HG02973 (cell line): ENCODE measurements around the gene MAP3K21.

Experiments
- ATAC-seq: cut with Tn5 transposase; IDR thresholded peaks from one replicate; pipeline ENCODE4 v1.9.1; 2021; ENCODE audit warnings: moderate library complexity; ENCODE audit not compliant: unreplicated experiment

Gene MAP3K21

DNA sequence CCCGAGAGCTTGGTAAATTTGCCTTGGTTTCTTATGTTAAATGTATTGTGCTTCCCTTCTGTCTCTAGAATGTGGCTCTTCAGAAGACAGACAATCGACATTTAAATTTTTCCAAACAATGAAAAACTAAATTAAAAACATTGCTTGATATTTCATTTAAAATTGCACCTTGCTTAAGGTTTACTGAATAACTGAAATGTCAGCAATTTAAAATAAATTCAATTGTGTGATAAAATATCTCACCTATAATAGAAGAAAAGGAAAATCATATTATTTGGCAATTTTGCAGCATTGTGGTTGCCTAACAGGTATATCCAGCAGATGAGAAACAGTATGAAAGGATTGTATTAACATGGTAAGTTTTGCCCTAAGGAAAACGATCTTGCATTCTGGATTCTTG lies 56.5 kb downstream of the MAP3K21 start:
- no peak for ATAC-seq

DNA sequence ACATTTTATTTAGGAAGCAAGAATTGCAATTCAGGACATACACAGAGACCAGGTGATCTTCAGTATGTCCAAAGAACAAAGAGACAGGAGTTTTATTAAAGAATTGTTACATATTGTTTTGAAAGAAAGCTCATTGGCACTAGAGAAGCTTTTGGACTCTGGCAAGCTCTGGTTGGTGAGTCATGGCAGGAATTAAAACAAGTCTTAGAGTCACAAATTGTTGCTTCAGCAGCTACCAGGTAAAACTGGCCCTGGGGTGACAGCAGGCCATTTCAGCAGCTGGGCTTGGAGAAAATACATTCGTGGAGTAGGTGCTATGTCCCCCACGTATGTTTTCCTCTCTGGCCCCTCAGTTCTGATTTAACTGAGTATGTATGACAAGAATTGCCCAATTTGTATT lies 58.8 kb downstream of the MAP3K21 start:
- no peak for ATAC-seq

DNA sequence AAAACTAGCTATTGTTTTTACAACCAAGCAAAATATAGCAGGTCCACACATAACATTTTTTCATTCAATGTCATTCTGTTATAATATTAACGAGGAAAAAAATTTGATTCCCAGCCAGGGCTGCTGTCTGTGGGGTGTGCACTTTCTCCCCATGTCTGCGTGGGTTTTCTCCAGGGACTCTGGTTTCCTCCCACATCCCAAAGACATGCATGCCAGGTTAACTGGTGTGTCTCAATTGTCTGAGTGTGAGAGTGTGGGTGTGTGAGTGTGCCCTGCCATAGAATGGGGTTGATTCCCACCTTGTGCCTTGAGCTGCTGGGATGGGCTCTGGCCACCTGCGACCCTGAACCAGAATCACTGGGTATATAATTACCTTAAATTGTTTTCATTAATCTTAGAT lies 60.1 kb downstream of the MAP3K21 start:
- no peak for ATAC-seq

DNA sequence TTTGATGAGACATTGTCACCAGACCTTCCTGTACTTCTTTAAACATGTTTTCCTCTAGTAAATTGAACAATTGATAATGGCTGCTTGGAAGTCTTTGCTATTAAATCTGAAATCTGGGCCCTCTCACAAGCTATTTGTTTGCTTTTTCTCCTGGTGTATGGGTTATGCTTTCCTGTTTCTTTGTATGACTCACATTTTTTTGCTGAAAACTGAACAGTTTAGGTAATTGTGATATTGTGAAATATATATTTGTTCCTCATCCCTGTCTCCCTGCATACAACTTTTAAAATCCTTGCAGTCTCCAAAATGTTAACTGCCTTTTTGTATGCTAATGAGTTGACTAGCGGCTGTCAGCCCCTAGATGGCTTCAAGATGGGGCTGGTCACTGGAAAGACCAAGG lies 61.6 kb downstream of the MAP3K21 start:
- ATAC-seq: no peak

DNA sequence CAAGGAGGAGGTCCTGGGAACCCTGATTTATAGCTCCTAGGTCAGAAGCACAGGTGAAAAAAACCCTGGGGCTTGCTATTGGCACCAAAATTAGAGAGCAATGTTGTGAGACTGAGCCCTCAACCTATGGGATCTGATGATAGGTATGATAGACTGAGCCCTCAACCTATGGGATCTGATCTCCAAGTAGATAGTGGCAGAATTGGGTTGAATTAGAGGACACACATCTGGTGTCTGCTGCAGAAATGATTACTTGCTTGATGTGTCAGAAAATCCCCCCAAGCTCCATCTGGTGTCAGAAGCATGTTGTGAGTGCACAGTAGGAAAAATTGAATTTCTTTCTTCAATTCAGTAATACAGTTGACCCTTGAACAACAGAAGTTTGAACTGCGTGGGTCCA lies 62.4 kb downstream of the MAP3K21 start:
- no peak for ATAC-seq

DNA sequence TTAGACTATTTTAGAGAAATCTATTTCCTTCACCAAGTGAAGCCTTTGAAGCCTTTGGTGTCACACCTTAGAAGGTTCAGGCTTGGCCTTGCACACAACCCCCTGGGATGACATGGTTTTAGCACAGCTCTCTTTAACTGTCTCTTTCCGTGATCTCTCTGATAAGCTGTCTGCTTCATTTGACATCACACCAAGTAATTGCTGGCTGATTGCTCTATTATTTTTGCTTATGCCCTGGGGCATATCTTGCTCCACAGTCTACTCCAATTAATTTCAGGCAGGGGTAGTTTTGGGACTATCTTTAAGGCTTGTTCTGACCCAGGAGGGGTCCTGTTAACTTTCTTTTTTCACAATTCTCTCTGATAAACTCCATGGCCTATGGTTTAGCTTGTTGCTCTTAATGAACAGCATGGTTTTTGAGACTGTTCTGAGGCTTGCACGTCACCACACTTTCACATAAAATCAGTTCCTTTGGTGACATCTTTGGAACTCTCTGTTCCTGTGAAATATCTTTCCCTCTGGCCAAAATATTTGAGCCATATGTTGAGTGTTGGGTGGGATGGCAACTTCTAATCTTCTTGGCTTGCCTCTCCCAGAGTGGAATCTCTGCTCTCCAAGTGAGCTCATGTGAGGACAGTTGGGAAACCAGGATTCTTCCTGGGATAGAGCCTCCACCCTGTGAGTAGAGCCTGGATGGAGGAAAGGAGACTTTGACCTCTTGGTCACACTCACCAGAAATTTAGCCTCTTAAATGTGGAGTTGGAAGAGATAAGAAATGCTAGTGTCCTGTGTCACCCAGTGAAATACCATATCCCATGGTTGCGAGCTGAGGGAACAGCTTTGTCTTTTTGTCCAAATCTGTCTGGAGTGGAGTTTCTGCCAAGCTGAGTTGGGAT lies 63.6 kb downstream of the MAP3K21 start:
- ATAC-seq: no peak

DNA sequence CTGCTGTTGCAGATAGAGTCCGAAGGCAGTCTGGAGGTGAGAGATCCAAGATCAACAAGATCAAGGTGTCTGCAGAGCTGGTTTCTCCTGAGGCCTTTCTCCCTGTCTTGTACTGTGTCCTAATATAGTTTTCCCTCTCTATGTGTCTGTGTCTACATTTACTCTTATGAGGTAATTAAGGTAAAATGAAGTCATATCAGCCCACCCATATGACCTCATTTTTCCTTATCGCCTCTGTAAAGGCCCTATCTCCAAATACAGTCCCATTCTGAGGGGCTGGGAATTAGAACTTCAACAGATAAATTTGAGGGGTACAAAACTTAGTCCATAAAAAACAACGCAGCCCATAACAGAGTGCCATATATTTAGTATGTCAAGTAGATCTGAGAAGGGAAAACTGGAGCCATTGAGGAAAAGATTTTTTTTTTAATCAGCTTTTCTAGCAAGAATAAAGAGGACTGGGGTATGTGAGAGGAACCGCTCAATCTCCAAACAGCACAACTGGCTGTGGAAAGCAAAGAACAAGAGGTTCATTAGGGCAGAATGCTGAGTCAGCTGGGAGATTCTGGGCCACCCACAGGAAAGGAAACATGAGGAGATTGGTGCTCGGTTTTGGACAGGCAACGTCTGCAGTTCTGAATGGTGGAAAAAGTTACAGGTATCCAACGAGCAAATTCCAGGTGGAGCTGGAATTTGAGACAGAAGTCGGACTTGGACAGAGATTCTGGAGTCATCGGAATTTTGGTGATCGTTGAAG lies 65.7 kb downstream of the MAP3K21 start:
- ATAC-seq: no peak

DNA sequence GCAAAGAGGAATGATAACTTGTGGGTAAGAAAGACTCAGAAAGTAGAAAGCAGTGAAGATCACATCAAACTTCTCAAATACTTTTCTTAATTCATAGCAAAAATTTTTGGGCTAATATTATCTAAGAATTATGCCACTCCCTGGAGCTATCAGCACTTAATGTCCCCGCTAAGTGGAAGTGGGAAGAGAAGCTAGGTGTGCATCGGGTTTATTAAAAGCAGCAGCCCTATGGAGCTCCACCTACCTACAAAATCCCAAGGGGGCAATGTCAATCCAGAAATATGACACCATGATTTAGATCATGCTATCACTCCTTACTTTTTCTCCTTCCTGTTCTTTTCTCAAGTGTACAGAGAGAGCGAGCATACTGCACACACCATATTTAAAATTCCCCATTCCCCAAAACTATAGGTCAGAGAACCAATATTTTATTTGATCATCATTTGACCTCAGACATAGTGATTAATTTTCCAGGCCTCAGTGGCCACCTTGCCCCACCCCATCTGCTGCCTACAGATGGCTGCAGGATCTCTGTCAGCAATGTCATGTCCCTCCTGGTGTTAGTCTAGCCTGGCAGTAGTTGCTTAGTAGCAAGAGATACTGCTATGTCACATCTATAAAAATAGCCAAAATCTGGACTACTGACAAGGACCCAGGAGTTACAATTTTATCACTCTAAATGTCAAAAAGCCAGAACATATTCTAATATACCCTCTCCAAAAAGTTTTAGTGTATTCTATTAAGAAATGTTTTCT lies 66.6 kb downstream of the MAP3K21 start:
- ATAC-seq: no peak

DNA sequence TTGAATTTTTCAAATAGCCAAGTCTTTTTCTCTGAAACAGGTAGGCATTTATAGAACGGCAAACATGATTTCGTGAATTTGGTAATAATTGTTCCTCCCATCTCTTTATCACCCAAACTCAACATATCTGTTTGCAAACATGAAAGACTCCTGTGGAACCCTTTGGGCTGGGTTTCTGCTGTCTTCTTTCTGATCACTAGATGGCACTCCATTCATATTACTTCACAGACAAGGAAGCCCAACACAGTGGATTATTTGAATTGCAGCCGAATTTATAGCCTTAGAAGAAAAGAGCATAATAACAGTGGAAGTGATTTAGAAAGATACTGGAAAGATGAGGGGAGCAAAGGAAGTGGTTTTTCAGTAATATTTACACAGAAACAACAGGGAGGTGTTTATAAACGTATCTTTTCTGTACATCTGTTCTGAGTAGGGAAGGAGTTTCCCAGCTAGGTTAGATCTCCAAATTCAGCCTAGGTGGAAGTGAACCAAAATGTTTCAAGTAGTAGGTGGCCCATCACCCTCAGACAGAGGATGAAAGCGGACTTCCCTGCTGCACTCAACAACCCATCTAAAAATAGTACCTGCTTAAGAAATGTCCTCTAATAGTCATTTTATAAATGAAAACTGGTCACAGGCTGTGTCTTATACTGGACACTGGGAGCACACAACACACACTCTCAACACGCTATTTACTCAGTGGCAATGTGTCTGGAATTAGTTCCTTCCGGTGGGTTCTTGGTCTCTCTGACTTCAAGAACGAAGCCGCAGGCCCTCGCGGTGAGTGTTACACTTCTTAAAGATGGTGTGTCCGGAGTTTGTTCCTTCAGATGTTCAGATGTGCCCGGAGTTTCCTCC lies 67.6 kb downstream of the MAP3K21 start:
- no peak for ATAC-seq

DNA sequence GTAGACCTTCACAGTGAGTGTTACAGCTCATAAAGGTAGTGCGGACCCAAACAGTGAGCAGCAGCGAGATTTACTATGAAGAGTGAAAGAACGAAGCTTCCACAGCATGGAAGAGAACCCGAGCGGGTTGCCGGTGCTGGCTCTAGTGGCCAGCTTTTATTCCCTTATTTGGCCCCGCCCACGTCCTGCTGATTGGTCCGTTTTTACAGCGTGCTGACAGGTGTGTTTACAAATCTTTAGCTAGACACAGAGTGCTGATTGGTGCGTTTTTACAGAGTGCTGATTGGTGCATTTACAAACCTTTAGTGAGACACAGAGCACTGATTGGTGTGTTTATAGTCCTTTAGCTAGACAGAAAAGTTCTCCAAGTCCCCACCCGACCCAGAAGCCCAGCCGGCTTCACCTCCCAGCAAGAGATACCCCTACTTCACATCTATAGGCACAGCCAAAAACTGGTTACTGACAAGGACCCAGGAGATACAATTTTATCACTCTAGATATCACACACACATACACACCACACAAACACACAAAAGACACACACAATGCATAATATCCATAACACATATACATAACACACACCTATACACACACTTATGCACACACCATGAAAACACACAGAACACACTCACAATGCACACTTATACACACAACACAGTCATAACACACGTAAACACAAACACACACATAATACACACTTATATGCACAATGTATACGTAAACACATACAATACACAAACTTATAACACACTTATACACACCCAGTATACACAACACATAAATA lies 68.5 kb downstream of the MAP3K21 start:
- ATAC-seq: no peak

DNA sequence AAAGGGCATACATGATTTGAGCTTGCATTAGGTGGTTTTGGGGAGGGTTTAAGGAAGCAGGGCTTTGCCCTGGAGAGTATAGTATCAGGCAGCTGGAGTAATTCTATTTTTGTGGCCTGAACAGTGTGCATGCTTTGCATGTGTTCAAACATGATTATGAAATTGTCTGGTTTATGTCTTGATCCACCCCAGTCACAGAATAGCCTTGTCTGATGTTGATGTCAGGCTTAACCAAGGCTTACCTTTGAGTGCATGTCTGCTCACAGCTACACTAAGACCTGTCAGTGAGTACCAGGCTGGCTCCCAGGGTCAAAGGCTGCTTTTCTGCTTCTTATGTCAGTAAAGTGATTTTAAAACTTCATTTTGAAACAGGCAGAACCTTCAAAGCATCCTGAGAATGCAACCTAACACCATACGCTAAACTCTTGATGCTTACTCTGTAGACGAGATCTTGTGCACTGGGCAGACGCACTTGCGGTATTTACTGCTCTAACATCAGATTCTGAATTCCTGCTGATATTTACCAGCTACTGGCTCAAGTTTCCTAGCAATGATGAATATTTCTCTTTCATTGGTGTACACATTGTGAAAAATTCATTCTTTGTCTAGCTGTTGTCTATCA lies 78.9 kb downstream of the MAP3K21 start:
- no peak for ATAC-seq

DNA sequence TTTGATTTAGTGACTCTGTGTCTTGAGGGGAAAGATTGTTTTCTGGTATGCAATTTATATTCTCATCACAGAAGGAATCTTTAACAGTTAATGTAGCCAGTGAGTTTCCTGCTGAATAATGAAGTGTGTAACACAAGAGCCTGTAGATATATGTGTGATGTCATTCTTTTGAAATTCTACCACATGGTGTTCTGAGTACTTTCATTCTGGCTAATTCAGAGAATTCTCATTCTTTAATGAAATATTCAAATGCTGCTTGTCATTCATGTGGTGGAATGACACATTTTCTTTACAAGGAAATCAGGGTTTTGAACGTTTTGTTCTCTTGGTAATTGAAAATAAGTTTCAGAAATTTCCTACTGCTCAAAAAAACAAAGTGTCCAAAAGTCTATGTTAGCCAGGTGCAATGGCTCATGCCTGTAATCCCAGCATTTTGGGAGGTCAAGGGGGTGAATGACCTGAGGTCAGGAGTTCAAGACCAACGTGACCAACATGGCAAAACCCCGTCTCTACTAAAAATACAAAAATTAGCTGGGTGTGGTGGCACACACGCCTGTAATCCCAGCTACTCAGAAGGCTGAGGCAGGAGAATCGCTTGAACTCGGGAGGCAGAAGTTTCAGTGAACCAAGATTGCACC lies 79.6 kb downstream of the MAP3K21 start:
- no peak for ATAC-seq

DNA sequence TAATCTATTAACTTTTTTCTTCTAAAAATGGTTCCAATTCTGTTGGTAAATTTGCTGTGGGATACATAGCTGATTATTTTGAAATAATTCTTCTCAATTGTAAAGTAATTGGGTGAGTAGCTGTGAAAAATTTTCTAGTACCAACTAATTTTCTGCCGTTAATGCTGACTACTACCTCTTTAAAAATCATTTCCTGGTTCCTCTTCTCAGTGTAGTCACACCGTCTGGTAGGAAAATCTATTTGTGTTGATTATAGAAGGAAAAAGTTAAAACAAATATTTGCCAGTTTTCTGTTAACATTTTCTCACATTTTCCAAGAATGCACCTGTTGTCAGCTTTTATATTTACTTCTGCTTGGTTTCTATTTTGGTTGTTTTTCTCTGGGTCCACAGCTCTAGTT lies 82.0 kb downstream of the MAP3K21 start:
- no peak for ATAC-seq

DNA sequence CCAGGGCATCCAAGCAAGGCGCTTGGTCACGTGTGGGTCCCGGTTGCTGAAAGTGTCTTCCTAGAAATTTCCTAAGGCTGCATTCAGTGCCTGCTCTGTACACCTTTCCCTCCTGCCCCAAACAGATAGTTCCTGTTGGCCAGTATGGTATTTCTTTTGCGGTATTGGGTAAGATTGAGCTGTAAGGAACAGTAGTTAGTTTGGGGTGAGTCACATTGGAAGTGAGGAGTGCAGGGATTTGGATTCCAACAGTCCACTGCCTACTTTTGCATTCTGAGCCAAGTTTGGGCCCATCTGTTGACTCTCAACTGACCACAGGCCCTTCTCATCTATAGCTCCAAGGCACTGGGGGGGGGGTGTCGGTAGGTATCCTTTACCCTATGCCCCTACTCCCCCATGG lies 83.4 kb downstream of the MAP3K21 start:
- no peak for ATAC-seq

DNA sequence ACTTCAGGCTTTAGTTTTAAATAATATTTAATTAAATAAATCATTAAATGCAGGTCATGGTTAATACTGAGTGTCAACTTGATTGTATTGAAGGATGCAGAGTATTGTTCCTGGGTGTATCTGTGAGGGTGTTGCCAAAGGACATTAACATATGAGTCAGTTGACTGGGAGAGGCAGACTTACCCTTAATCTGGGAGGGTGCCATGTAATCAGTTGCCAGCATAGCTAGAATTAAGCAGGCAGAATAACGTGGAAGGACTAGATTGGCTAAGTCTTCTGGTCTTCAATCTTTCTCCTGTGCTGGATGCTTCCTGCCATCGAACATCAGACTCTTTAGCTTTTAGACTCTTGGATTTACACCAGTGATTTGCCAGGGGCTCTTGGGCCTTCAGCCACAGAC lies 85.3 kb downstream of the MAP3K21 start:
- ATAC-seq: no peak

DNA sequence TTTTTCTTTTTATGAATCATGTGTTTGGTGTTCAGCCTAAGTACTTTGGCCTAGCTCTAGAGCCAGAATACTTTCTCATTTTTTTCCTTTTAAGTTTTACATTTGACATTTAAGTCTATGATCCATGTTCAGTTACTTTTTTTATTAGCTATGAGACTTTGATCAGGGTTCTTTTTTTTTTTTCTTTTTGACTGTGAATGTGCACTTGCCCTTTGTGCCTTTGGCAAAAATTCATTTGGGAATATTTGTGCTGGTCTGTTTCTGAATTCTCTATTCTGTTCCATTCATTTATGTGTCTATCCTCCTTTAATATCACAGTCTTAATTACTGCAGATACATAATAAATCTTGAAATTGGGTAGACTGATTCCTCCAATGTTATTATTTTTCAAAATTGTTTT lies 93.8 kb downstream of the MAP3K21 start:
- no peak for ATAC-seq

DNA sequence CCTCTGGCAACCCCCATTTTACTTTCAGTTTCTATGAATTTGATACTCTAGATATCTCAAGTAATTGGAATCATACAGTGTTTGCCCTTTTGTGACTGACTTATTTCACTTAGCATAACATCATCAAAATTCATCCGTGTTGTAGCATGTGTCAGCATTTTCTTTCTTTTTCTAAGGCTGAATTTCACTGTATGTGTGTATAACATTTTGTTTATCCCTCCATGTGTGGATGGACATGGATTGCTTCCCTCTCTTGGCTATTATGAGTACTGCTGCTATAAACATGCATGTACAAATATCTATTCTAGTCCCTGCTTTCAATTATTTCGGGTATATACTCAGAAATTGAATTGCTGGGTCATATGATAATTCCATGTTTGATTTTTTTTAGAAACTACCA lies 97.3 kb downstream of the MAP3K21 start:
- no peak for ATAC-seq

DNA sequence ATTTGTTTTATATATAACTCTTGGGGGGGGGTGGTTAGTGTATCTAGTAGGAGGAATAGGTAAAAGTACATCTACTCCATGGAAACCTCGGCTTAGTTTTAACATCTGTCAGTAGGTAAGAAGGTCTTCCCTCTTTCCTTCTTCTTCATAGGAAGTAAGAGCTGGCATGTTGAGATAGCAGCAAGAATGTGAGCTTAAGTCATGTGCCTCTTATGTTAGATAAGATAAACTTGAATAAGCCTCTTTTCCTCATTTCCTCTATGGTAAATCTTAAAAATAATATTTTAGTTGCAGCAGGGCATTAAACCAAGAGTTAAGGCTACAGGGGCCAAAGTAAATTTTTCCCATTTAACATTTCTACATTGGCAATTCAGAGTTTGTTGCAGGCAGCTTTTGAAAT lies 100.4 kb downstream of the MAP3K21 start:
- no peak for ATAC-seq
